MM.1S (cell line): ENCODE data around the gene TAF11.

Experiments
- EZH2phosphoT487 ChIP-seq: fragments of 300-600 bp; sonication (generic); IDR thresholded peaks from 2 replicates; pipeline ENCODE4 v1.6.1; 2018; ENCODE audit warnings: antibody characterized with exemption, low read length
- TF ChIP-seq, protein P1 (sequence below): fragments of 300-600 bp; sonication (generic); IDR thresholded peaks from 2 replicates; pipeline ENCODE4 v1.5.1; 2016; ENCODE audit warnings: antibody characterized with exemption, low read length, mixed read lengths

DNA sequence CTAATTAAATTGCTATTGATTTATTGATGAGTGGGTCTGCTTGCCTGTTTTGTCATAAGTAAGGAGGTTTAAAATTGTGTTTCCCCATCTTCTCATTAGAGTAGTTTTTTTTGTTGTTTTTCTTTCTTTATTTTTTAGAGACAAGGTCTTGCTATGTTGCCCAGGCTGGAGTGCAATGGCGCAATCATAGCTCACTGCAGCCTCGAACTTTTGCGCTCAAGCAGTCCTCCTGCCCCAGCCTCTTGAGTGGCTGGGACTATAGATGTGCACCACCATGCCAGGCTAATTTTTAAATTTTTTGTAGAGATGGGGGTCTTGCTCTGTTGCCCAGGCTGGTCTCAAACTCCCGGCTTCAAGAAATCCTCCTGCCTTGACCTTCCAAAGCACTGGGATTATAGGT lies 32.3 kb upstream of the TAF11 start:
- TF ChIP-seq, protein P1, sequence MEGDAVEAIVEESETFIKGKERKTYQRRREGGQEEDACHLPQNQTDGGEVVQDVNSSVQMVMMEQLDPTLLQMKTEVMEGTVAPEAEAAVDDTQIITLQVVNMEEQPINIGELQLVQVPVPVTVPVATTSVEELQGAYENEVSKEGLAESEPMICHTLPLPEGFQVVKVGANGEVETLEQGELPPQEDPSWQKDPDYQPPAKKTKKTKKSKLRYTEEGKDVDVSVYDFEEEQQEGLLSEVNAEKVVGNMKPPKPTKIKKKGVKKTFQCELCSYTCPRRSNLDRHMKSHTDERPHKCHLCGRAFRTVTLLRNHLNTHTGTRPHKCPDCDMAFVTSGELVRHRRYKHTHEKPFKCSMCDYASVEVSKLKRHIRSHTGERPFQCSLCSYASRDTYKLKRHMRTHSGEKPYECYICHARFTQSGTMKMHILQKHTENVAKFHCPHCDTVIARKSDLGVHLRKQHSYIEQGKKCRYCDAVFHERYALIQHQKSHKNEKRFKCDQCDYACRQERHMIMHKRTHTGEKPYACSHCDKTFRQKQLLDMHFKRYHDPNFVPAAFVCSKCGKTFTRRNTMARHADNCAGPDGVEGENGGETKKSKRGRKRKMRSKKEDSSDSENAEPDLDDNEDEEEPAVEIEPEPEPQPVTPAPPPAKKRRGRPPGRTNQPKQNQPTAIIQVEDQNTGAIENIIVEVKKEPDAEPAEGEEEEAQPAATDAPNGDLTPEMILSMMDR, result no peak
- TF ChIP-seq EZH2phosphoT487, result no peak
